GM19468 (cell line): ENCODE data around the gene FBXO9.

Experiments
- ATAC-seq: cut with Tn5 transposase; IDR thresholded peaks from one replicate; pipeline ENCODE4 v1.9.1; 2021; ENCODE audit warnings: mild to moderate bottlenecking, moderate library complexity, moderate number of reproducible peaks; ENCODE audit not compliant: unreplicated experiment; ENCODE audit errors: extremely low read depth

FBXO9 gene

DNA sequence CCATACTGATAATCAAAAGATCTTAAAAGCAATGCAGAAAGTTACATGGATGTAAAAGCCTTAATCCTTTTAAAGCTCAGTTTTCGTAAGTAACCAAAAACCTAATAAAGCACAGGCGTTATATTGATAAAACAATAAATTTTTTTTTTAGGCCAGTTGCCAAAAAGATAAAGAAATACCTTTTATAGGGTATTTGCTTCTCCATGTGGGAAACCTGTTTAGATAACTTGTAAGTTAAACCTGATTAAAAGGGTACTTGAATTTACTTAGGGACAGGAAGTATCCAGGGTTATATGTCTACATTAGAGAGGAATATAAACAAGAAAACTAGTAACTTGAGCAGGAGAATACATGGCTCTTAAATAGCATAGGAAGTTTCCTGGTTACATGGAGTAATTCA is 21.1 kb downstream of the FBXO9 start:
- ATAC-seq, result no peak

DNA sequence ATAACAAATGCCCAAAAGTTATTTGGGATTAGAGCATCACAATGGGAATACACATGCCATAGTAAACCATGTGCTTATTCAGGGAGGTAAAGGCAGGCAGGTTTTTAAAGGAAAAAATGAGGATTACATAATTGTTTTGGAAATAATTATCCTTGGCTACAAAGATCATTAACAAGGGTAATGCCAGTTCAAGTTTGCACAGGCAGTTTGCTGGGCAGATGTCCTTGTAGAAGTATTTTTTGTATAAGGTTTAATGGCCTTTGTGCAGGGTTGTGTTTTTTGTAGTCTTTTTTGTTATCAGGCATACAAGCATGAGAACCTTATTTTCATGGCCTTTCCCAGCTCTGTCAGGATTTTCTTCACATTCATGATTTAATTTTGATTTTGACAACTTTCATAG is 24.7 kb downstream of the FBXO9 start:
- no peak for ATAC-seq

DNA sequence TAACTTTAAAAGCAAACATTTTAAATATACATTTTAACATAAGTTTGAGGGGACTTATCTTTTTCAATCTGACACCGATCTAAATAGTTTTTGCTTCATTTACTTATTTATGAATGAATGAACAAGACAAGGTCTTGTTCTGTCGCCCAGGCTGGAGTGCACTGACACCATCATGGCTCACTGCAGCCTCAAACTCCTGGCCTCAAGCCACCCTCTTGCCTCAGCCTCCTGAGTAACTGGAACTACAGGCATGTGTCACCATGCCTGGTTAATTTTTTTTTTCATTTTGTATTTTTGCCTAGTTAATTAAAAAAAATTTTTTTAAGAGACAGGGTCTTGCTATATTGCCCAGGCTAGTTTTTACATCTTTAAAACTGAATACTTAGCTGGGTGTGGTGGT is 25.4 kb downstream of the FBXO9 start:
- ATAC-seq, result no peak

DNA sequence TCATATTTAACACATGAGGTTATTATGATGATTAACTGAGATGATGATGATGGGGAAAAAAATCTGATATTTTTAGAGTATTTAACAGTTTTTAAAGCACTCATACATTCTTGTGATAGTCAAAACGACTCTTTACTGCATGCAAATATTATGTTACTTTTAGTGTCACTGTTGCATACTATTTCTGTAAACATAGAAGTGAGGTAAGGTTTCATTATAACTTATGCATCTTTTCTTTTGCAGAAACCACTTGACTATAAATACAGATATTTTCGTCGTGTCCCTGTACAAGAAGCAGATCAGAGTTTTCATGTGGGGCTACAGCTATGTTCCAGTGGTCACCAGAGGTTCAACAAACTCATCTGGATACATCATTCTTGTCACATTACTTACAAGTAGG is 30.1 kb downstream of the FBXO9 start:
- ATAC-seq, result no peak

DNA sequence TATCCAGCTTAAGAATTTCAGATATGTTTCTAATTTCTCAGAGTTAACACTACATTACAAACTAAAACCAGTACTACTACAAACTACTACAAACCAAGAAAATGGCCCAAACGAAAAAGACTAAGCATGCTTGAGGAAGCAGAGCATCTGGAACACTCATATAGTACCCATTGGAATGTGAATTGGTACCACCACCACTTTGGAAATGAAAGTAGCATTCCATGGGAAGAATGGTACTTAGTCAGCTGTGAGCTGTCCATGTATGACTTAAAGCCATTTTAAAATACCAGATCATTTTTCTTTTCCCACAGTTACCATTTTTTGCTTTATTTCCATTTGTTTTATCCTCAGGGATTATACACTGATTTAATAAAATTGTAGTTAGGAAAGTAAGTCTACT is 30.5 kb downstream of the FBXO9 start:
- ATAC-seq, result no peak

DNA sequence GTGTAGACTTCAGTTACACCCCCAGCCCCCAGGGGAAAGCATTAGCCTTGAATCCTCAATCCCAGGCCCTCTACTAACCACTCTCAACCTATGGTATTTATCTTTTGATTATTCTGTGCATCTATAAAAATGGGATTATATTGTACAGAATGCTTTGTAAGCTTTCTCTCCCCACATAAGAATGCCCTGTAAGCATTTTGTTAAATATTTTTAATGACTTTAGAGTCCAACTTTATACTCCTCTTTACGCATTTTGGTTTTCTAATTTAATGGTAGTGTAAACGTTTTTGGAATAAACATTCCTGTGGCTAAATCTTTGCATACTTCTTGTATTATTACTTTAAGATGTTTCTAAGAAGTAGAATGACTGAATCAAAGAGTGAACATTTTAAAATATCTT is 35.4 kb downstream of the FBXO9 start:
- ATAC-seq, result no peak

DNA sequence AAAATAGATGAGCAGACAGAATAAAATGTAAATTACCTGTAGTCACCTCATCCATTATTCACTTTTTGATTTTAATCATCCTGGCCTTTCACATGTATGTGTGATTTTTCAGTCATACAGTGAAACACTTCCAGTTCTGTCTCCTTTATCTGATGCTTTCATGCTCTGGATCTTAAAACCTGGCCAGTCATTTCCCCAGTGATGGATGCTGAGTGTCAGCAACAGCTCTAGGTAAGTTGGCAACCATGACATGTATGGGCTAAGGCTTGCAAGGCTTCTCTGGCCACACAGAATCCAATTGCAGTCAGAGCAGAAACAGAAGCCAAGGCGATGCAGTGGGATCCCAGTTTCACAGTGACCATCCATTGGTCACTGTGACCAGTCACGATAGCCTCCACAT is 35.8 kb downstream of the FBXO9 start:
- no peak for ATAC-seq

DNA sequence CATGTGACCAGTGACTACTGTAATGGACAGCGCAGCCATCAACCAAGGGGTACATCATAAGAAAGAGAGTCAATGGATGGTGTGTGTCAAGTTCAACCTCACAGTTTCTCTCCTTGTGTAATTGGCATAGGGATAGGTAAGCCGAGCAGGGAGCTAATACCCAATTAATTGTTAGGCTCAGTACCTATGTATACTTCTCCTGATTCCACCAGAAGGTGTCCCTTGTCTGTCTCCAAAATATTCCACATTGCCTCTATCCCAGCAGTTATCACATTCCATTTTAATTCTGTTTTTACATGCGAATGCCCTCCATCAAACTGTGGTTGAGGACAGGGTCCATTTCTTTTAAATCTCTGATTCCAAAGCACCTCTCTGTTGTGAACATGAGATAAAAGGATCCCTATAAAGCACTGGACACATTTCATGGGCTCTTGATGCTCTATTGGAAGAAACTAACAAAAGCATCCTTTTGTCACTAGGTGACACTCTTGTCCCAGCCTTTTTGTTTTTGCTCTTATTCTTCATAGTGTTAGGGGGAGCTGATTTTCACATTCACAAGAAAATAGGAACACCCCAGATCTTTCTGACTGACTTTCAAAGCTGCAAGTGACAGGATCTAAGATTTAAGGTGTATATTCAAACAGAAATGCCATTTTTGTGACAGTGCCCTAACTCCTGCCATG is 38.9 kb downstream of the FBXO9 start:
- ATAC-seq, result no peak

DNA sequence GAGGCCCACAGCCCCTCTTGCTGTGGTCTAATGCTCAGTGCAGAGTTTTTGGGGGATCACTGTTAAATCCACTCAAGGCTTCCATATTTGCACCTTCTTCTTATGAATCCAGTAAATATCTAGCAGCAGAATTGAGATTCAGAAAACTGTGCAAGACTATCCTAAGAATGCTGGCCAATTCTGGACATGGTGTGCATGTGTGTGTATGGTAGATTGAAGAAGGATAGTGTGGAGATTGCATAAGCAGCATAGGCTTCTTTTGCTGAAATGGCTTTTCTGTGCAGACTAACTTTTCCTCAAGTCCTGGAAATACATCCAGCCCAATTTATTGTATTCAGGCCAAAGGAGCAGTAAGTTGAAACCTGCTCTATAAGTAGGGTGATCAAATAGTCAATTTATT is 39.7 kb downstream of the FBXO9 start:
- ATAC-seq, result no peak

DNA sequence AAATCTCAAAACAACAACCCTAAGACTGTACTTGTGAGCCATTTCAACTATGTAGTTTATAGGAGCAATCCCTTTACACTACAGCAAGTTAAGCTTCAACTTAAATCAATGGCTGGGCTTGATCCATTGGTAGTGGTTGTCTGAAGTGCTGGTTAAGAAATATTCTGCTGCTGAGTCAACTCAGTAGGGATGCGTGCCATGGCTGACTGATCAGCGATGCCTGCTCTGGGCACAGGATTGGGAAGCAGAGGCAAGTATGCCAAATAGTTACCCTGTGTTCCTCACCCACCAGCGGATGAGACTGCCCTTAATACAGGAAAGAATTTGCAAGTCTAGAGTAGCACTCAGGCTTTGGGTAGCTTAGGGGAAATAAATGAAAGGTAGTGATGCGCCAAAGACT is 41.9 kb downstream of the FBXO9 start:
- no peak for ATAC-seq

DNA sequence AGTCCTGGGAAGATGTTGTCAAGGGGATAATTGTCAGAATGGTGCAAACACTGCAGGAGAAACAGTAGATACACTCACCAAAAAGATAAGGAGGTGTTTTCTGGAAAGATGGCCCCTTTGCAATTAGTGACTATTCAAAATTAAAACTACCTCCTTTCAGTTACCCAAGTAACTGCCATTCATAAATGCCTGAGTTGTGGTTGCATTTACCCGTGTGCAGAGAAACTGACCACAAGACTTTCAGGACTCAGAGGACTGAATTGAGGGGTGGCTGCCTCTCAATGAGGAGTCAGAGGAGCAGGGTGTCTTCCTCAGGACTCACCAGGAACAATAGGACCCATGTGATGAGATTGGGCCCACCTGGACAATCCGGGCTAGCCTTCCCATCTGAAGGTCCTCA is 44.4 kb downstream of the FBXO9 start:
- ATAC-seq, result peak; percentile 71

DNA sequence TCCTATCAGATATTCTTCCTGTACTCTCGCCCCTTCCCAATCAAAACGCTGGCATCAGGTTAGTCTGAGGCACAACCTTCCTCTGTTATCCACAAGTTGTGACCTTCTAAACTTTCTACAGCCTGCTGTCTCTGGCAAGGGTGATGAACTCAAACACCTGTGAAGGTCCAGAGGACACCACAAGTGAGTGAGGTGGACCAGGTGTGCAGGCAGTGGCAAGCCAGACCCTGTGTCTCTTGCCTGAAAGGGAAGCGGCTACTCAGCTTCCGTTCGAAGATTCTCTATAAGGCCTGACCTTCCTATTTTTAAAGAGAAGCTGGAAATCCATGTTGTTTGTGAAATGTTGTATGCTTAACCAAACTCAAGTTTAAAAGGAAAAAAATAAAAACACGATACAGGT is 46.7 kb downstream of the FBXO9 start:
- no peak for ATAC-seq

DNA sequence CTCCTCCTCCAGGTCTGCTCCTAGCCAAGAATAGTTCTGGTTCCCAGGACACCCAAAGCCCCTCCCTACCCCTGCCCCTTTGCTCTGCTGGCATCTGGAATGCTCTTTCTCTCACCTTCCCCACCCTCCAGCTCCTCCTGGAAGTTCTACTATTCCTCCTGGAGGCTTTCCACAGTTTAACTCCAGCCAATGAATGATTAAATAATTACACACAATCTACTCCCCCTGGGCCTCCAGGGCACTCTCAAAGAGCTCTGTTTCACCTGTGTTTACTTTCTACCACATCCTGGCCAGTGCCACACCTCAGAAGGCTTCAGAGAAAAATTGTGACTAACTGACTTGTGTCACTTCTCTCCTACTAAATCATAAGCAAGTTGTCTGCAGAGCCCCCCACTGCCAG is 47.2 kb downstream of the FBXO9 start:
- no peak for ATAC-seq

DNA sequence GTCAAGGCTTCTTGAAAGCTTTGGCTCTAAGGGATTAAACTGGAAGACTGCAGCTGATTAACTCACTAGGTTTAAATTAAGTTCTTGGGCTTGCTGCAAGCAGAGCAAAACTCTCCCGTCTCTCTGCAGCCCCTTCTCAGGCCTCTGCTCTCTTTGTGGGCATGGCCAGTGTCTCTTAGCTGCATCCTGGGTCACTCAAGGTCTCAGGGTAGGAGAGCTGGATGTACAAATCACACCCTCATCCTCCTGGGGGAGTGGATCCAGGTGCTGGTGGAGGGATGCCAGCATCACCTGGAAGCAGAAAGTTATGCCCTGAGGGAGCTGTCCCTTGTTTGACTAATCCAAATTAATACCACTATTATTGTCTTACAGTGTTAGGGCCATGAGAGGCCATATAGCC is 47.7 kb downstream of the FBXO9 start:
- no peak for ATAC-seq

DNA sequence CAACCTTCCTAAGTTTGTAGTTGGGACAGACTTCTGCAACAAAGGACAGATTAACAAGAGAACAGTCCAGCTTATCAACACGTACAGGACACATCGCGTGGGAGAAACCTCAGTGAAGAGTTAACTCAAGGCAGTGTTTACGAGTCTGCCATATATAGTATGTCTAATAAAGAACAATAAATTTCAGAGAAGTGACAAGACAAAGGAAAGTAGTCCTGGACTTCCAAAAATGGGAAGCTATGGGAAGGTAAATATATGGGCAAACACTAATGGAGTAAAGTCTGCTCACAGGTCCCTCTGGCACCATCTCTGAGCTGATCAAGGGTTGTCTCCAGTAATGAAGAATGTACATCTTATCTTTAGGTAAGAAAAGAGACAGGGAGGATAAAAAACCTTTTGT is 48.5 kb downstream of the FBXO9 start:
- ATAC-seq, result no peak

DNA sequence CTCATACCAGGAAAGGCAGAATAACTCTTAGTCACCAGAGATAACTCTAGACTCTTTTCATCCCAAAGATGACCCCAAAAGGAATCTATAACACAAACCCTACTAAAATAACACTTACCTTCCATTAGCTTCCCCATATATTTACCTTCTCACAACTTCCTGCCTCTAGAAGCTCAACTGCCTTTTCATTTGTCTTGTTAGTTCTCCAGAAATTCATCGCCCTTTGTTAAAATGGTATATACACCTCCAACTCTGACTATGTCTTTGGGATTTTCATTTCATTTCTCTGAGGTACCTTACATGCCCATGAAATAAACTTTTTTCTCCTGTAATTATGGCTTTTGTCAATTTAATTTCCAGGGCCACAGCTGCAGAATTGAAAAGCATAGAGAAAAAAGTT is 49.9 kb downstream of the FBXO9 start:
- ATAC-seq, result no peak

DNA sequence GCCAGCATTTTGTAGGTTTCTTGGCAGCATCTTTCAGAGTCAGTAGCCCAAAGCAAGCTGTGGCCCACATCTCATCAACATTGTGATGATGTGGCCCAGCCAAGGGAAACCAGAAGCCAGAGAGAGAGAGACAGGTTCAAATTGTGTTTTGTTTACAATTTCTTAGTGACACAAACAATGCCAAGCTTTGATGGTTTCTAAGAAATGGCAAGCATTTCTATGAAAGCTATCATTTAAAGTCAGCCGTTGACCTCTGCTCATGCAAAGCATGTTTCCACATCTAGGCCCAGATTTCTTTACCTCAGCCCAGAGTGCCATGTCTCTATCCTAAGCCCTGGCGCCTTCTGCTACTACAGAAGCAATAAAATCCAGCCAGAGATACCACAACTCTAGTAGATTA is 50.5 kb downstream of the FBXO9 start:
- no peak for ATAC-seq

DNA sequence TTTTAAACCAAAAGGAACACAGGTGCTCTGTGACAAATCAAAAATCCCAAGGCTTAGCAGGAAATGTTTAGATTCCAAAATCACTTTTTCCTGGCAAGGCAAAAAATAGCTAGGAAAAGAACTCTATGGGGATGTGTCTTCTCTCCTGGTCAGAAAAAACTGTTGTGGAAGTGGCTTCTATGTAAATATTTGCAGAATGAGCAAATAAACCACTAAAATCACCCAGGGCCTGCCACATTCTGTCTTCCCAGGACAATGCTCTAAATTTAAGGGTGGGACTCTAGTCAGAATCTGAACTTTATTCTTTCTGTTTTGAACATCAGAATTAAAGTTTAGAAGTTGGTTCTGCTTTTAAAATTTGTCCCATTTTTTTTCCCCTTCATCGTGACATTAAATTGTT is 54.1 kb downstream of the FBXO9 start:
- ATAC-seq, result no peak

DNA sequence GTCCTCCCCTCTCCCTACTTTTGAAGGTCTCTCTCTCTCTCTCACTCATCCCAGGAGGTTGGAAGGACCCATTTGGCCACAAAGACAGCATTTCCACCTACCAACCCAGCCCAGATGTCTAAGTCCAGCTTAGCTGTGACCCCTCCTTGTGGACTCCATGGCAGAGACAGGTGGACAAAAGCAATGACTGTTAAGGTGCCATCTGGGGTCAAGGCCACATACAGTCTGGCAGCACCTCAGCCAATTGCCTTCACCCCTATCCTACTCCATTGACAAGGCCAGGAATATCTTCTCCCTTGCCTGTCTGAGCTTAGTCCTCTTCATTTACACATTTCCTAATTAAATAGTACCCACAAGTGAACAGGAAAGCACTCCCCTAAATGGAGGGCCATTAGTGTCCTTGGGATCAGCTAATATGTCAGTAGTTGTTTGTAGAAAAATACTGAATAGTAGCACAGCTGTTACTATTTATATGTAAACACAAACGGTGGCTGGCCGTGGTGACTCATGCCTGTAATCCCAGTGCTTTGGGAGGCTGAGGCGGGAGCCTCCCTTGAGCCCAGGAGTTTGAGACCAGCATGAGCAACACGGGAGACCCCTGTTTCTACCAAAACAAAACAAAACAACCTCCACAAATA is 54.7 kb downstream of the FBXO9 start:
- ATAC-seq, result no peak

DNA sequence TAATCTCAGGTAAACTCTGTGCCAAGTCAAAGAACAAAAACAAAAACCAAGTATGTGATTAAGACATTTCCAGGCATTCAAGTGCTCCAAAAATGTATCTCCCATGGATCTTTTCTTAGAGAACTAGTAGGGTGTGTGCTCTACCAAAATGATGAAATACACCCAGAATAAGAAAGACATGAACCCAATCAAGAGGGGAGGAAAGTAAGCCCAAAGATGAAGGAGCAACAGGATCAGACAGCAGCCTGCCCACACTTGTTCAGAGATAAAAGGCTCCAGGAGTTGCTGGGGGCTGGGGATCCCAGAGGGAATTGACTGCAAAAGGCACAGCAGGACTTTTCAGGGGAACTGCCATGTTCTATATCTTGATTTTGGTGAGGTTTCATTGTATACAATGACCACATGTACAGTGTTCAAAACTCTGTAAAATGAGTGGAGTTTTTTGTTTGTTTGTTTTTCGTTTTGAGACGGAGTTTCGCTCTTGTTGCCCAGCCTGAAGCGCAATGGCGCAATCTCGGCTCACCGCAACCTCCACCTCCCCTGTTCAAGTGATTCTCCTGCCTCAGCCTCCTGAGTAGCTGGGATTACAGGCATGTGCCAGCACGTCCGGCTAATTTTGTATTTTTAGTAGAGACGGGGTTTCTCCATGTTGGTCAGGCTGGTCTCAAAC is 59.1 kb downstream of the FBXO9 start:
- ATAC-seq, result no peak

DNA sequence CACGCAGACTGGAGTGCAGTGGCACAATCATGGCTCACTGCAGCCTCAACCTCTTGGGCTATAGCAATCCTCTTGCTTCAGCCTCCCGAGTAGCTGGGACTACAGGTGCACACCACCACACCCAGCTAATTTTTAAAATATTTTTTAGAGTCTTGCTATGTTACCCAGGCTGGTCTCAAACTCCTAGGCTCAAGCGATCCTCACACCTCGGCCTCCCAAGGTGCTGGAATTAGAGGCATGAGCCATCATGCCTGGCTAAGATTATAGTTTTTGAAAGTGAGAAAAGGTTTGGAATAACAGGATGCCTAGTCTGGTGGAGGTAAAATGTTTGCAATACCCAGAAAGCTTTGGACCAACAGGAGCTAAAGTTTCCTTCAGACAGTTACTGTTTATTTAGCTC is 60.1 kb downstream of the FBXO9 start:
- ATAC-seq, result no peak

DNA sequence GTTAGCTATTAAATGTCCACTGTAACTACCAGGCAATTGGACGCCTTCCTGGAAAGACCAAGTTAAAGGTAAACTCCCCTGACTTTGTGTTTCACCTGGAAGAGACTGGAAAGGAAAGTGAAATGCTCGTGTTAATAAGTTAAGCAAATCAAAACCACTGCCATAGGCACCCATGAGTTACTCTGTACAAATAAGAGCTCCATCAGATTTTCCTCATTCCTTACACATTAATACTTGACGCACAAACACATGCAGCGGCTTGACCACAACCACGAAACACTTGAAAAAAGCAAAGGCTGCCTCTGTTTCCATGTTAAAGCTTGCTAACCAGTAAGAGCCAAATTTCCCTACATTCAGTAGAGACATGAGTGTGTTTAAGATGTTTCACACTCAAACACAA is 63.6 kb downstream of the FBXO9 start:
- no peak for ATAC-seq
